Fibroblast of skin of back (primary cell): Measurements from ENCODE around the gene NME4.

Experiments used
- DNase-seq: peaks from one replicate; pipeline ENCODE4 v3.0.0-alpha.2; 2013

NME4 gene

DNA sequence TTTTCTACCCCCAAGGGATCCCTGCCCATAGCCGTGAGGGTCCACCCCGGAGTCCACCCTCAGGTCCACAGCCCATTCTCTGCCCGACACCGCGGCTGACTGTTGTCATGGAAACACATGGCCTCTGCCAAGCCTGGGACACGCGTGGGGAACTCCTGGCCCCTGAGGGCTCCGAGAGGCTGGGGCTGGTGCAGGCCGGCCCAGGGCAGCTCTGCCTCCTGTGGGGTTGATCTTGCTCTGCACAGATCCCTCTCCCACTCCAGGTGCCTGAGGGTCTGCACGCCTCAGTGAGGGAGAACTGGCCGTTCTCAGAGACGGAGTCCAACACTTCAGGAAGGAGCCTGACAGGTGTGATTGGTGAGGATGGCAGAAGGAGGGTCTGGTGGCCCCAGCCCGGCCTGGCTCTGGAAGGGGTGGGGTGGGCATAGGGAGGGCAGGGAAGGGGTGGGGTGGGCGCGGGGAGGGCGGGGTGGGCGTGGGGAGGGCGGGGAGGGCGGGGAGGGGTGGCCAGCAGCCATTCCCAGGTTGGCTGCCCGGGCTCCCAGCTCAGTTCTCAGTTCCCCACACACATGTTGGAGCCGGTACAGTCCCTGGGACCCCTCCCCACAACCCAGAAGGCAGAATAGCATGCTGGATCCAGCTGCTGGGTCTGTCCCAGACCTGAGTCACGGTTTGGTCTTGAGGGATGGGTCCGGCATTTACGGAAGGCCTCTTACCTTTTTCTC is 33.1 kb upstream of the NME4 start:
- DNase-seq, result no peak

DNA sequence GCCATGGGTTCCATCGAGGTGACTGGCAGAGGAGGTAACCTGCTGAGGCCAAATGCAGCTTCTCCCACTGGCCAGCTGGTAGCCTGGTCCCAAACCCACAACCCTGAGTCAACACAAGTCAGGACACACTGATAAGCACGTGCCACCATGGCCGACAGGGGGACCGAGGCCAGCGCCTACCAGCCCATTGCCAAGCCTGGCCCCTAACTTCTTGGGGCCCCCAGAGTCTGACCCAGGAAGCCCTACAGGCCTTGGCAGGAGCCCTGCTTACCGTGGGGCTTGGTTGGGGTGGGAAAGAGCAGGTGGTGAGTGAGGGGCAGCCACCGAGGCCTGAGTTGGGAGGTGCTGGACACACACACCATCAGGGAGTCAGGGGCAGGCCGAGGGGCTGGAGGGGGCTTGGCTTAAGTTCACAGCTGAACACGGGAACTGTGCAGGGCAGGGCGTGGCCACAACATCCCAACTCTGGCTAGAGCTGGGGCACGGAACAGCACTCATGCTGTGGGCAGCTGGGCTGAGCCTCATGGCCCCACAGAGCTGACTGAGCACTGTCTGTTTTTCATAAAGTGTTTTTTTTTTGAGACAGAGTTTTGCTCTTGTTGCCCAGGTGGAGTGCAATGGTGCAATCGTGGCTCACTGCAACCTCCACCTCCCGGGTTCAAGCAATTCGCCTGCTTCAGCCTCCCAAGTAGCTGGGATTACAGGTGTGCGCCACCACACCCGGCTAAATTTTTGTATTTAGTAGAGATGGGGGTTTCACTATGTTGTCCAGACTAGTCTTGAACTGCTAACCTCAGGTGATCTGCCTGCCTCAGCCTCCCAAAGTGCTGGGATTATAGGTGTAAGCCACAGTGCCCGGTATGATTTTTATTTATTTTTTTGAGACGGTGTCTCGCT is 32.2 kb upstream of the NME4 start:
- DNase-seq, result no peak

DNA sequence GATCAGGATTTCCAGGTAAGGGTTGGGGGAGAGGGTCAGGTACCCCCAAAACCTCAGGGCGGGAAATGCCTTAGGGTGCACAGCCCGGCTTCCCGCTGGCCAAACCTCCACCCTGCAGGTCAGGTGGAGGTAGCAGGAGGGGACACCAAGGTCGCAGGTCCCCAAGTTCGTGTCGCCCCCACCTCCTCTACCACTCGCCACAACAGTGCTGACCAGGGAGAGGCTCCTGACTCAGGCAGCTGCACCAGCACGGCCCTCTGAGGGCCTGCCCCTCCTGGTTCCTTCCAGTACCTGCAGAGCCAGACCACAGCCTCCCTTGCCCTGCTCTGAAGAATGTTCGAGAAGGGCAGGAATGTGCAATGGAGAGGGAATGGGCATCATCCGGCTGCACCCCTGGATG is 30.5 kb upstream of the NME4 start:
- DNase-seq, result no peak

DNA sequence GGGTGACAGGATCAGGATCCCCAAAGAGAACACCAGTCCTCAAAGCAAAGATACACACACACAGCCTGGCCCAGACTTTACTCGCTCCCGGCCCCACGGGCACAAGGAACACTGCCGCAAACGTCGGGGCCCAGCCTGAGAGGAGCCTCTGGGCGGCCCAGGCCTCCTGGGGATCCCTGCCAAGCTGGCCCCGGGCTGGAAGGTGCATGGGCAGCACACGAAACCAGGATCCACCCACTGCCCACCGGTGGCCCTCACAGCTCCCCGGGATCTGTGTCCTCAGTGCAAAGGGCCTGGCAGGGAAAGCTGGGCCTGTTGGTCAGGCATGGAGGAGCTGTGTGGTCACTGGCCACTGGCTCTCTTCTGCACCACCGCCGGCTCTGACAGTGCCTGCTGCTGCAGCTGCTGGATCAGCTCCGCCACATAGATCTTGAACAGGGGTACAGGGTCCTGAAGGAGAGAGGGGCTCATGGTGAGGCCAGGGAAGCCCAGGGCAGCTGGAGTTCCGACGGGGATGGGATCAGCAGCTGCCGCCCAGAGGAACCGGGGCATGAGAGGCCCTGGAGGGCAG is 29.6 kb upstream of the NME4 start:
- DNase-seq, result no peak

DNA sequence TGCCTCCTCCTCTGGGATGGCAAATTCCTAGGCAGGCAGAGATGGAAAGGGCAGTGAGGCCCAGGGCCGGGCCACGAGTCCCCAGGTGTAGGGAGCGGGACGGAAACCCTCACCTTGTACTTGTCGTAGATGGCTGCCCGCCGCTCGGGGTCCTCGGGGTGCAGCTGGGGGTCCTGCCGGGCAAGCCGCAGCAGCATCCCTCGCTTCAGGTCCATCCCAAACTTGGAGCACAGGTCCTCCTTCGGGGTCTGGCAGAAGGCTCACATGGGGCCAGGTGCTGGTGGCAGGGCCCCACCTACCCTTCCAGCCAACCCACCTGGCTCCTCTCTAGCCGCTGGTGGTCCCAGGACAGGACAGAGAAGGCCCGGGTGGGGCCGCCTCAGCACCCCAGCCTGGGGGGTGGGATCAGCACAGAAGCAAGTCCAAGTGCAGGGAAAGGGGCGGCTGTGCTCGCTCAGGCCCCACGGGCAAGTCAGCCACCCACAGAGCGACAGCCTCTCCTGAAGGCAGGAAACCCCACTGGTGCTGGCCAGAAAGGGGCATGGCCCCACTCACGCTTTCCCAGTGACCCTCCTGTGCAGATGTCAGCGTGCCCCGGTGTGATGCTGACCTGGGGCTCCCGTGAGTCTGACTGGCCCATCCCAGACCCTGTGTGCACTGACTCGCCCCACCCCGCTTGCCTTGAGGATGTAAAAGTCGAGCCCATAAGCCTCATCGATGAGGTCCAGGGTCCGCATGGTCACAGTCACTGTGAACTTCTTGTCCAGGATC is 28.4 kb upstream of the NME4 start:
- no peak for DNase-seq

DNA sequence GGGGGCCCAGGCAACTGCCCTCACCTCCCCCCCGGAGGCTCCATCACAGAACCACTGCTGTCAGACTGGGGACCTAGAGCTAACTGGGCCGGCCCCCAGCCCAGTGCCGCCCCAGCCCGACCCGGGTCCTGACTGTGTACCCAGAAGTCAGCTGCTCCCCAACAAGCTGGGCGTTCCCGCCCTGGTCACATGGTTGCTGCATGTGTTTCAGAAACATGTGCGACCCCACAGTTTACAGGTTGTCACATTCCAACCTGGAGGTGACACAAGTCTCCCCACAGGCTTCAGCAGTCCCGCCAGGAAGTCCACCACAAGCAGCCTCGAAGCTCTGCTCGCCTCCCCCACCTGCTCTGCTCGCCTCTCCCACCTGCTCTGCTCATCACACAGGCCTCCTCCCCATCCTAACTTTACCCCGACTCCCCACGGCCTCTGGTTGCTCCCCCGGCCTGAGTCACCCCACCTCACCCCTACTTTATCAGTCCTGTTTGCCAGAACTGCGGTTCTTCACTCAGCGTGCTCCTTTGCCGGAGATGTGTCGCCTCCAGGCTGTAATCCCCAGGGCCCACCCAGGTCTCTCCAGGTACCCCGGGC is 27.6 kb upstream of the NME4 start:
- DNase-seq, result no peak

DNA sequence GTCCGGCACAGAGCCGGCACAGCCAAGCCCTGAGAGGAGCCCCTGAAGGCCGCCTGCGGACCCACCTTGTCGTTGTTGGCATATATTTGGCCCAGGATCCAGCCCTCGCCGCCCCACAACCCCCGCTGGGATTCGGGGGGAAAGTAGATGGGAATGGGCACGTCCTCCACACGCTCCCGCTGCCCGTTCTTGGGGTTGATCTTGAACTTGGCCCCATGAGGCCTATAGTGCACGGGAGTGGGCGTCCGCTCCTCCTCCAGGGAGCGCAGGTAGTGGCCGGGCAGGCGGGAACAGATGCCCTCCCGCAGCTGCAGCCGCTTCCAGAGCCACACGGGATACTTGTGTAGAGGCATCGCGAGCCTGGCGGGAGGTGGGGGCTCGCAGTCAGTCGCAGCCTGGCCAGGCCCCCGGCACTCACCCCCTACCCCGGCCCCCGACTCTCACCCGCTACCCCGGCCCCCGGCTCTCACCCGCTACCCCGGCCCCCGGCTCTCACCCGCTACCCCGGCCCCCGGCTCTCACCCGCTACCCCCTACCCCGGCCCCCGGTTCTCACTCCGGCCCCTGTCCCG is 27.0 kb upstream of the NME4 start:
- DNase-seq, result peak; percentile 27

DNA sequence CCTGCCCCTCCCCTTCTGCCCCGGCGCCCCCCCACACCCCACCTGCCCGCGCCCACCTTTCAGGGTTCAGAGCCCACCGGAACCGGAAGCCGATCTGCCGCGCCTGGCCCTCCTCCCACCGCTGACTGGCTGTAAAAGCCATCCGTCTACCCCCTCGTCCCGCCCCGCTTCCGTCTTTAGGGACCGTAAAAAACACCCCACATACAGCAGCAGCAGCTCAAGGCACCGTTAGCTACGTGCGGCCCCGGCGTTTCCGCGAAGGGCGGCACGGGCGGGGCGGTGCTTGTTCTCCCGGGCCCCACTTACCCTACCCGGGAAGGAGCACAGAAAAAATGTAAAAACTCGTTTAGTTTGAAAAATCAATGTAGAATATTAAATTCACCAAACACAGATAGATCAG is 26.6 kb upstream of the NME4 start, which contains the start of gene MRPL28:
Gene MRPL28 (minus strand): TSS at position 96 of the 400 bp plus-strand sequence. CDS start 320 bp downstream, outside the sequence.
- DNase-seq, result peak; percentile 95

DNA sequence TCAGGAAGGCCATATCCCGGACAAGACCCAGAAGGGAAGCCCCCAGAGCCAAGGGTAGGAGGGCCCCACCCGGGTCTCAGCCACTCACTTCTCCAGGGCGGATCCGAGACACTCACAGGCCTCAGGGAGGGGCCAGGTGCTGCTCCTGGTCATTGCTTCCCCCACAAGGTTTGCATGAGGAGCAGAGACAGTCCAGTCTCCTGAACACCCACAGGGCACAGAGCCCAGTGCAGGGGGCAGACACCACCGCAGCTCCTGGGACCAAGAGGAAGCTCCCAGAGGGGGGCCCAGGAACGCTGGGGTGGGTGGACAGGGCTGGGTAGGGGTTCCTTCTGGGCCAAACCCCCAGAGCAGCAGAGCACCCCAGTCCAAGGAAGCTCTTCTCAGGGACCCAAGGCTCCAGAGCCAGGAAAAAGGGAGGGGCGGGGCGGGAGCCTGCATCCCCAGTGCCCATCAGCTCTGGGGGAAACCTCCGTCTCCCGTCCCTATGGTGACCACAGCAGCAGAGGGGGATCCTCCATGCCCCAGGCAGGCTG is 26.0 kb upstream of the NME4 start:
- DNase-seq, result no peak

DNA sequence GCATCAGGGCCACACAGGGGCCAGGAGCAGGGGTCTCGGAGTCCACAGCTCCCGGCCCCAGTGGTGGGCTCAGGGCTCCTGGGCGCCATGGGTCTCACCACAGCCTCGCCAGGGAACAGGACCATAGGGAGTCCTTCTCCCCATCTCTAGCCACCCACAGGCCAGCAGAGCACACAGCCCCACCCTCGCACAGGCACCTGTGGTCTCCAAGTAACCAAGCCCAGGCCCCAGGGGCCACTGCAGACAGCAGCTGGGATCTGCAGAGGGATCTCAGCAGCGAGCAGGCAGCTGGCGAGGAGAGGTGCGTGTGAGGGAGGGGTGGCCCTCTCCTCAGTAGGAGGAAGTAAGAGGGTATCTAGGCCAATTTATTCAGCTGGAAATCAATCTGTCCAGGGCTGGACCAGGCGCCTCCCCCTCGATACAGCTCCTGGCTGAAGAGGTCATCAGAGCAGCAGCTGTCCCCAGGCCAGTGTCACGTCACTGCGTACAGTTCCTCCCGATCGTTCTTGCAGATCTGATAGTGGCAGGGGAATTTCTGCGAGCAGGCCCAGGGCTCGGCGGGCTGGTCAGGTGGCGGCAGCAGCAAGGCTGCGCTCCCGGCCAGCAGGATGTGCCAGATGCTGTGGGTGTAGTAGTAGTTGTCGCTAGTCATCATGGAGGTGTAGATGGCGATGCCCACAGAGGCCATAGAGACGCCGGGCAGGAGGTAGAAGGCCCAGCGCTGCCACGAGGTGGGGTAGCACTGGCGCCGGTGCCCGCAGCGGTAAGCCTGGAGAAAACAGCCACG is 25.3 kb upstream of the NME4 start:
- DNase-seq, result no peak

DNA sequence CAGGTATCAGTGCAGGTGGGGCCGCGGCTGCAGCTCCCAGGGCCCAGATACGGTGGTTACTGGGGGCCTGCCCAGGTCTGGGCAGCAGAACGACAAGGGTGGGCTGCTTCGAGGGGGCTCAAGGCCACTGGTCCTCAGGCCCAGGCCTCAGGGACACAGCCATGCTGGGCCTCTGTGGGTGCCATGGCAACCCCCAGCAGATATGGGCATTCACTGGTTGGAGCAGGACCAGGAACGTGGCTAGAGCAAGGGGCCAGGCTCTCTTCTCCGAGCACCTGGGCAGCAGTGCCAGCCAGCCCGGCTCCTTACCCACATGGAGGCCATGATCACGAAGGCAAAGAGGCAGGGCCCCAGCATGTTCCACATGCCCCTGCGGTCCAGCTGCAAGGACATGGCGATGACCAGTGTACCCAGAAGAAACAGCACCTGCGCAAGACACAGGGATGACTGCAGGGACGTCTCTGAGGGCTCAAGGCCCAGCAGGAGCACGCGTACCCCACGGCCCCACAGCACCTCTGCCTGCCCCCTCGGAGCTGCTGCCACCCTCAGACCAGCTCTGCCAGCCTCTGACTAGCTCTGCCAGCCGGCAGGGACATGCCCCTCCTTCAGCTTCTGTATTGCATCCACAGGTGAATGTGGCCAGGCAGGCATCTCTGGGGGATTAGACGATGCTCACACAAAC is 24.6 kb upstream of the NME4 start:
- no peak for DNase-seq

DNA sequence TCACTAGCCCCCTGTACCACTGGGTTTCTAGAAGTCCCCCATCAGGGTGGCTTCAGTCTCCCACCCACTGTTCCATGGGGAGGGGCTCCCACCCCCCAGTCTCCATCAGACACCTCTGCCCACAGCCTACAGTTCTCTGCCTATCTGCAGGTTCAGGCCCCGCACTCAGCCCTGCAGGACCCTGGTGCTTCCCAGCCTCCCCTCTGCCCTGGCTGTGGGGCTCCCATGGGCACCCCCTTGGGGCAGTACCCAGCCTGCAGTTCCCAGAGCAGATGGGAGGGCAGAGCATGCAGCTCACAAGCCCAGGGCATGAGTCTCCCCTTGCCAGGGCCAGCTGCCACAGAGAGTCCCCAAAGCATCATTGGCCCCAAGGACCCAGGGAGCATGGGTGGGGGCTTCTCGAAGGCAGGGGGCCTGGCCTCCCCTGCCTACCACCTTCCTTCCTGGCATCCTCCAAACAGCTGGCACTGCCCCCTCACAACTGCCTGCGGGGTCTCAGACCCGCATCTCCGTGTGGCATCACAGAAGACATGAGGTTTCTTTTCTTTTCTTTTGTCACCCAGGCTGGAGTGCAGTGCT is 23.9 kb upstream of the NME4 start:
- no peak for DNase-seq

DNA sequence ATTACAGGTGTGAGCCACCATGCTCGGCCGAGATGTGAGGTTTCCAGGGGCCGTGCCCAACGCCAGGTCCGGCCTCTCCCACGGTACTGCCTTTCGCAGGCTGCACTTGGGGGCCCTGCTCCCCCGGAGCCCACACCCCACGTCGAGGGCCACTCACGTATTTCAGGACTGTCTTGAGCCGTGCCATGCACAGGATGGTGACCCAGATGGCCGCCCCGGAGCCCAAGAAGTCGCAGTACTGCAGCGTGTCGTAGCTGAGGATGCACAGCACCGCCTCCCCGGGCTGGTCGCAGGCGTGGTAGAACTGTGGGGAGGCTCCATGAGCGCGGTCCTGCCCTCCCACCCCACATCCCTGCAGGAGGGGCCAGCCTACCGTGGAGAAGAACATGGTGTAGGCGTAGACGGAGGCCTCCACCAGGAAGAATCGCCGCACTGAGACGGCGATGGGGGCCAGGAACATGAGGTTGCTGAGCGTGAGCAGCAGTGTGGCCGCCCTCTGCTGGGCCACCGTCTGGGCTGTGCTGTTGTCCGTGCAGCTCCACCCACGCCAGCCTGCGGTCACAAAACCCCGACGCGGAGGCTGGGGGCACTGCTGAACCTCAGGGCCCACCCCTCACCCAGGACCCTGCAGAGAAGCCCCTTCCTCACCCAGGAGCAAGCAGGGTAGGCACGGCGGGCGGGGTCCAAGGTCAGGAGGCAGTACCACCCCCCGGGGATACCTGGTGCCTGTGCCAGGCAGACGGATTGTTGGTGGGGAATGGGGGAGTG is 23.0 kb upstream of the NME4 start:
- no peak for DNase-seq

DNA sequence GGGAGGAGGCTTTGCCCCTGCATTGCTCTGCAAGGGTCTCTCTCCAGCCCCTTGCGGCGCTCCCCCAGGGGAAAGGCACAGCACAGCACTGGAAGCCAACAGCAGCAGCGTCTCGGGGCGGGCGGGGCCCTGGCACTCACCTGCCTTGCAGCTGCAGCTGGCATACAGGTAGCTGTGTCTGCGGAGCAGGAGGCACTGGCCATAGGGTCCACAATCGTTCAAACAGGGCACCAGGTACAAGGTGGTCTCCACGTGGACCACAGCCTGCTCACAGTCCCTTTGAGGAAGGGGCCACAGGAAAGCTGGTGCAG is 22.4 kb upstream of the NME4 start:
- no peak for DNase-seq

DNA sequence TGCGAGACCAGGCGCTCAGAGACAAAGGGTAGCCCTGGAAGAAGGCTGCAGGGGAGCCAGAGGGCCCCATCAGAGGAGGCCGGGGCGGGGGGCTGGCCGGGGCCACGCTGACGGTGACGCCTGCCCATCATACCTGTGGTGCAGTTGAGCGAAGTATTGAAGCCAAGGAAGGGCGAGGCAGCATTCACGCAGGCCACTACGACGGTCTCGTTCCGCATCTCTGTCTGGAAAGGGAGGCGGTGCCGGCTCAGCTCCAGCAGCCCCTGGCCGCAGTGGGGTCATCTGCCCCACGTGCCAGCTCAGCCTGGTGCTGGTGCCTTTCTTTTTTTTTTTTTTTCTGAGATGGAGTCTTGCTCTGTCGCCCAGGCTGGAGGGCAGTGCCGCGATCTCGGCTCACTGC is 21.8 kb upstream of the NME4 start:
- no peak for DNase-seq

DNA sequence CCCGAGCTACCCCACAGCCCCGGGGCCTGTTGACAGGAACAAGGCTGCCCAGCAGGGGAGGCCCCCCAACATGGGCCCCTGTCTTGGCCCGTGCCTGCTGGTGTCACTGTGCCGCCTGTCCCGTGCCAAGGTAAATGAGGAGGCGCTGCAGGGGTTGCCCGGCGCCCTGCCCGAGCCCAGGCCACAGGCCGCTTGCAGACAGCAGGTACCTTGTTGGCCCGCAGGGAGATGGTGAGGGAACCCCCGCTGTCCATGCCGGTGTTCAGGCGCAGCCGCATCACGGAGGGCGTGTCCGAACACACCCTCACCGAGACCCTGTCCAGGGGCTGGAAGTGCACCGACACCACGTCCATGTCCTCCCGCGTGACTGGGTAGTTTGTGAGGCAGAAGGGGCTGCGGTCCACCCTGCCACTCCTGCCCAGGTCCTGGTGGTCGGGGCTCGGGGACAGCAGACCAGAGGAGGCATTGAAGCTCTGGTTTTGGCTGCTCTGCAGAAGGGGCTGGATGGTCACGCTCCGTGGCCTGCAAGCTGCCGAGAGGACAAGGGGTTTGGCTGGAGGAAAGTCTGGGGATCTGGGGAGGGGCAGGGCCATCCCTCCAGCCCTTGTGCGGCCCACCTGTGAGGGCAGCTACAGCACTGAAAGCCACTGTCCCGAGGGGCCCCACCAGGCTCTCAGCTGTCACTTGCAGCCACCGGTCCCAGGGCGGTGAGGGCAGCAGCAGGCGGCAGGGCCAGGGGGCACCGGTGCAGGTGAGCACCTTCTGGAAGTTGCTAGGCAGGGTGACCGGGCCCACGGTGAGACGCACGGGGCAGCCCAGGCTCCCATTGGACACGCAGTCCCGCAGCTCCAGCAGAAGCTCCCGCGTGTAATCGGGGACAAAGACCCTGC is 20.8 kb upstream of the NME4 start:
- DNase-seq, result no peak

DNA sequence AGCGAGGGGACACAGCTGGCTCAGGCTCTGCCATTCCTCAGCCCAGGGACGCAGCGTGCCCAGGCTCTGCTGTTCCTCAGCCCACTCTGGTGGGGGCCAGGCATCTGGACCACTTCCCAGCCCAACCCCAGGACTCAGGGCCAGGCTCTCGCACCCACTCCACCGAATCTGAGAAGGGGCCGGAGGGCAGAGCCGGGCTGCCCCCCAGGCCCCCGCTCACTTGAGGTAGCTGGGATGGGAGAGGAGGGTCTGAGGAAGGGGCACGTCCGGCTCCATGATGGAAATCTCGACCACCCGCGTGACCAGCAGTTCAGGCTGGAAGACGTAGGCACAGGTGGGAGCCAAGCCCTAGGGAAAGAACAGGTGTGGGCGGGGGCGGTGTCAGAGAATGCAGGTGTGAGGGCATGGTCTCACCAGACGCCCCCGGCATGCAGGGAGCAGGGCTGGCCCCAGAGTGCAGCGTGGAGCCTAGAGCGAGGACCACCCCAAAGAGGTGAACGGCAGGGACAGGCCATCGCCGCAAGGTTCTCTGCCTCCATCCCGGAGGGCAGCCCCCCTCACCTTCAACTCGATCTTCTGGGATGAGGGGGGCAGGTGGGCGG is 20.1 kb upstream of the NME4 start:
- DNase-seq, result no peak
